Epithelial cell of esophagus (primary cell): ENCODE results near the gene MYO18B.

Experiments
- DNase-seq: peaks from one replicate; pipeline ENCODE4 v3.0.0; 2010; ENCODE audit warnings: low read depth
- H3K4me3 ChIP-seq: 2 replicates; pipeline ENCODE4 v1.5.1; 2011; ENCODE audit warnings: mild to moderate bottlenecking, low read length, control low read depth
- CTCF ChIP-seq: IDR thresholded peaks from 2 replicates; pipeline ENCODE4 v1.5.1; 2011; ENCODE audit warnings: low read depth, mild to moderate bottlenecking, low read length, control low read depth, inconsistent platforms; ENCODE audit not compliant: insufficient read depth; ENCODE audit errors: missing control alignments

Gene MYO18B

GRCh38 chr22:25953919-25954318, 211.9 kb downstream of the MYO18B start:
- DNase-seq: no peak
- H3K4me3 ChIP-seq: no peak overlapping the region
- TF ChIP-seq CTCF: no peak

- DNase-seq: no peak
- no peak for TF ChIP-seq CTCF
- H3K4me3 ChIP-seq: no peak overlapping the region
Measured at GRCh38 chr22:25955323-25955722, 213.3 kb downstream of the MYO18B start.

- DNase-seq: no peak
- TF ChIP-seq CTCF: no peak
- H3K4me3 ChIP-seq: no peak overlapping the region
Measured at GRCh38 chr22:25956801-25957200, 214.8 kb downstream of the MYO18B start.

GRCh38 chr22:25959818-25960774, 218.1 kb downstream of the MYO18B start:
- no peak for TF ChIP-seq CTCF
- DNase-seq: no peak
- no peak overlapping the region for H3K4me3 ChIP-seq

- TF ChIP-seq CTCF: no peak
- no peak overlapping the region for H3K4me3 ChIP-seq
- no peak for DNase-seq
Measured at GRCh38 chr22:25961699-25962098, 219.7 kb downstream of the MYO18B start.

- H3K4me3 ChIP-seq: no peak overlapping the region
- DNase-seq: no peak
- TF ChIP-seq CTCF: no peak
Measured at GRCh38 chr22:25962711-25963110, 220.7 kb downstream of the MYO18B start.
